GM12878 (cell line): Measurements from ENCODE around the gene ALG1L2.
"Not testable (repeated sequence)": the region's sequence is repeated elsewhere in the genome, so short reads cannot be mapped to it uniquely, and the experiment has no call there.

Experiments used
- ESRRA ChIP-seq: IDR thresholded peaks from 2 replicates; pipeline ENCODE4 v1.6.1; 2012; ENCODE audit warnings: mild to moderate bottlenecking, low read length, improper control_type of control experiment
- EZH2 ChIP-seq: IDR thresholded peaks from 2 replicates; pipeline ENCODE4 v1.6.1; 2012; ENCODE audit warnings: low read depth, mild to moderate bottlenecking, control low read depth, inconsistent platforms, low read length, borderline replicate concordance; ENCODE audit not compliant: control insufficient read depth
- NFIC ChIP-seq: IDR thresholded peaks from 2 replicates; pipeline ENCODE4 v1.6.1; 2012; ENCODE audit warnings: low read depth, mild to moderate bottlenecking, inconsistent platforms, low read length, moderate library complexity
- NR2C1 ChIP-seq: fragments of 450-650 bp; IDR thresholded peaks from 2 replicates; pipeline ENCODE4 v1.6.1; 2017; ENCODE audit warnings: antibody characterized with exemption, mild to moderate bottlenecking, moderate library complexity
- RAD51 ChIP-seq: fragments of 450-650 bp; IDR thresholded peaks from 2 replicates; pipeline ENCODE4 v1.6.1; 2016; ENCODE audit warnings: moderate library complexity, mild to moderate bottlenecking, inconsistent platforms
- RBBP5 ChIP-seq: fragments of 200-600 bp; sonication (generic); conservative IDR thresholded peaks from 2 replicates; pipeline ENCODE4 v1.6.1; 2016
- SIN3A ChIP-seq: IDR thresholded peaks from 2 replicates; pipeline ENCODE4 v1.6.1; 2012; ENCODE audit warnings: low read depth, low read length, improper control_type of control experiment
- SRF ChIP-seq, 2 experiments: IDR thresholded peaks; 2 replicates each; pipeline ENCODE4 v1.6.1; 2011; ENCODE audit warnings: low read depth in 2 of 2, low read length in 2 of 2, mild to moderate bottlenecking in 1 of 2, moderate library complexity in 1 of 2
- SUZ12 ChIP-seq: fragments of 200-600 bp; sonication (generic); IDR thresholded peaks from one replicate; pipeline ENCODE4 v1.6.1; 2018; ENCODE audit warnings: antibody characterized with exemption, mild to moderate bottlenecking; ENCODE audit not compliant: unreplicated experiment
- TF ChIP-seq, protein P1 (sequence below): IDR thresholded peaks from 2 replicates; pipeline ENCODE4 v1.6.1; 2012; ENCODE audit warnings: low read depth, low read length, improper control_type of control experiment
- TF ChIP-seq, protein P2 (sequence below), 3 experiments: IDR thresholded peaks in 2 of 3; conservative IDR thresholded peaks in 1 of 3; 2 replicates each; pipeline ENCODE4 v1.5.1; 2011; ENCODE audit warnings: low read depth in 3 of 3, low read length in 3 of 3, mild to moderate bottlenecking in 3 of 3, control low read depth in 2 of 3, moderate library complexity in 2 of 3, inconsistent platforms in 1 of 3, mixed read lengths in 1 of 3; ENCODE audit not compliant: control insufficient read depth in 2 of 3, insufficient read depth in 1 of 3; ENCODE audit errors: extremely low read depth in 1 of 3

DNA sequence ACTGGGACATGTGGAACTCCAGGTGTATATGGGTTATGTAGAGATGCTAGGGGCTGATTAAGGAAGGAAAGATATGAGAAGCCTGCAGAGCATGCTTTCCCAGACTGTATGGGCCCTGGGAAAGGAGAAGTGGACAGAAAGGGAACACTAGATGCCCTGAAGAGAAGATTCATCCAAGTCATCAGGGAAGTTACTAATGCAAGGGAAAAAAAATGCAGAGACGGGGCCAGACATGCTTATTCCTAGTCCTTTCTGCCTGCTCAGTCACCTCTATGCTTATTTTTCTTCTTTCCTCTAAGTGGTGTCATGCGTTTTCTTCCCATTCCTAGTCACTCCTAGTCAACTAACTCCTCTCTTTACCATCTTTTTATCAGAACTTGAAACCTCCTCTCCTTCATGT lies 43.8 kb downstream of the ALG1L2 start:
- TF ChIP-seq, protein P1, sequence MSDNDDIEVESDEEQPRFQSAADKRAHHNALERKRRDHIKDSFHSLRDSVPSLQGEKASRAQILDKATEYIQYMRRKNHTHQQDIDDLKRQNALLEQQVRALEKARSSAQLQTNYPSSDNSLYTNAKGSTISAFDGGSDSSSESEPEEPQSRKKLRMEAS = not testable (repeated sequence)
- not testable (repeated sequence) for TF ChIP-seq SUZ12; SIN3A; NFIC; EZH2; ESRRA; RBBP5; RAD51; NR2C1; SRF (IDR thresholded peaks at IDR 0.05; ENCODE audit: low read depth in 2 of 2, low read length in 2 of 2)
- TF ChIP-seq, protein P2, sequence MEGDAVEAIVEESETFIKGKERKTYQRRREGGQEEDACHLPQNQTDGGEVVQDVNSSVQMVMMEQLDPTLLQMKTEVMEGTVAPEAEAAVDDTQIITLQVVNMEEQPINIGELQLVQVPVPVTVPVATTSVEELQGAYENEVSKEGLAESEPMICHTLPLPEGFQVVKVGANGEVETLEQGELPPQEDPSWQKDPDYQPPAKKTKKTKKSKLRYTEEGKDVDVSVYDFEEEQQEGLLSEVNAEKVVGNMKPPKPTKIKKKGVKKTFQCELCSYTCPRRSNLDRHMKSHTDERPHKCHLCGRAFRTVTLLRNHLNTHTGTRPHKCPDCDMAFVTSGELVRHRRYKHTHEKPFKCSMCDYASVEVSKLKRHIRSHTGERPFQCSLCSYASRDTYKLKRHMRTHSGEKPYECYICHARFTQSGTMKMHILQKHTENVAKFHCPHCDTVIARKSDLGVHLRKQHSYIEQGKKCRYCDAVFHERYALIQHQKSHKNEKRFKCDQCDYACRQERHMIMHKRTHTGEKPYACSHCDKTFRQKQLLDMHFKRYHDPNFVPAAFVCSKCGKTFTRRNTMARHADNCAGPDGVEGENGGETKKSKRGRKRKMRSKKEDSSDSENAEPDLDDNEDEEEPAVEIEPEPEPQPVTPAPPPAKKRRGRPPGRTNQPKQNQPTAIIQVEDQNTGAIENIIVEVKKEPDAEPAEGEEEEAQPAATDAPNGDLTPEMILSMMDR (IDR thresholded peaks at IDR 0.05 in 2 of 3, conservative IDR thresholded peaks at IDR 0.05 in 1 of 3; ENCODE audit: control insufficient read depth in 2 of 3, extremely low read depth in 1 of 3, insufficient read depth in 1 of 3, low read depth in 3 of 3, low read length in 3 of 3) = not testable (repeated sequence)
